Stromal cell of bone marrow (primary cell): Measurements from ENCODE around the gene POLR2H.
"Not testable (repeated sequence)": the region's sequence is repeated elsewhere in the genome, so short reads cannot be mapped to it uniquely, and the experiment has no call there.

Experiments used
- DNase-seq: peaks from one replicate; pipeline ENCODE4 v3.0.0-alpha.2; 2012; ENCODE audit warnings: low read depth

The POLR2H gene

GRCh38 chr3:184335661-184336546, 25.6 kb upstream of the POLR2H start:
- DNase-seq, result no peak

GRCh38 chr3:184336547-184337398, 24.7 kb upstream of the POLR2H start:
- no peak for DNase-seq

DNA sequence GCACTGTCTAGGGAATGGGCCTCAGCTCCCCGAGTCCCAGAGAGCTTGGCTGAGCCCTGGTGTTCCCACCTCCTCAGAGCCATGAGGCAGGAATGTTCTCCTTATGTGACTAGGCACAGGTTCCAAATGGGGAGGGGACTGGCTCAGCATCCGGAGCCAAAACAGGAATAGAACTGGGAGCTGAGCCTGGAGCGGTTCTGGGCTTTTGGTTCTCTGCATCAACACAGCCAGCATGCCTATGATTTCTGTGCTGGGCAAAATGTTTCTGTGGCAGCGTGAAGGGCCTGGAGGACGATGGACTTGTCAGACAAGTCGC, 24.2 kb upstream of the POLR2H start, which contains the start of gene FAM131A:
FAM131A (plus strand) TSS at position 202 of the 316 bp plus-strand sequence; CDS start at position 233, 31 bp downstream.
- DNase-seq, result no peak

DNA sequence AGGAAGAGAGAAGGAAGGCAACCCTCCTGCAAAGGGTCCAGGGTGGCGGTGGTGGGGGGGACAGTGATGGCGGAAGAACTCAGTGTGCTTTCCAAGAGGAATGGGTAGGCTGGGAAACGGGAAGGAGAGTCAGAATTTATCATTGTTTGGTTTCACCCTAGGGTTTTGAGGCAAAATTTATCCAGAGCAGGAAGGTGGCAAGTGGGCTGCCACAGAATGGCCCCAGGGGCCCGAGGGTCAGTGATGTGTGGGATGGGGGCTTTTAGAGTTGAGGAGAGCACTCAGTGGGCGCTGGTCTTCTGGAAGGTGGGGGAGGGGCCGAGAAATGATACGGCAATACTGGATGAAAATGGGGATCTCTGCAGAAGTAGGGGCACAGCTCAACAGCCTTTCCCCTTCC, 23.5 kb upstream of the POLR2H start:
- DNase-seq, result no peak

GRCh38 chr3:184338511-184338945, 23.0 kb upstream of the POLR2H start:
- no peak for DNase-seq

- DNase-seq, result no peak
These were observed 22.5 kb upstream of the POLR2H start for GRCh38 chr3:184339001-184339400.

DNA sequence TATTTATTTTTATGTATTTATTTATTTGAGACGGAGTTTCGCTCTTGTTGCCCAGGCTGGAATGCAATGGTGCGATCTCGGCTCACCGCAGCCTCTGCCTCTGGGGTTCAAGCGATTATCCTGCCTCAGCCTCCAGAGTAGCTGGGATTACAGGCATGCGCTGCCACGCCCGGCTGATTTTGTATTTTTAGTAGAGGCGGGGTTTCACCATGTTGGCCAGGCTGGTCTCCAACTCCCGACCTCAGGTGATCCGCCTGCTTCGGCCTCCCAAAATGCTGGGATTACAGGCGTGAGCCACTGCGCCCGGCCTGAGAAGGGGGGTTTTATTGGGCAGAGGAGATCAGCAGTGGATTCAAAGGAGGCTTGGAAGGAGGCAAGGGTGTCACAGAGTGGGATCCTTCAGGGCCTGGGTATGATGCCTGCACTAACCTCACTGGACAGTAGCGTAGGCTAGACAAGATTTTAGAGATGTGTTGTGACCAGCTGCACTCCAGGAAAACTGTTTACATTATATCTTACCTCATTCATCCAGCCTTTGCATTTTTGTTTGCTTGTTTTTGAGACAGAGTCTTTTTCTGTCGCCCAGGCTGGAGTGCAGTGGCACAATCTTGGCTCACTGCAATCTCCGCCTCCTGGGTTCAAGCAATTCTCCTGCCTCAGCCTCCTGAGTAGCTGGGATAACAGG, 21.9 kb upstream of the POLR2H start:
- not testable (repeated sequence) for DNase-seq

DNA sequence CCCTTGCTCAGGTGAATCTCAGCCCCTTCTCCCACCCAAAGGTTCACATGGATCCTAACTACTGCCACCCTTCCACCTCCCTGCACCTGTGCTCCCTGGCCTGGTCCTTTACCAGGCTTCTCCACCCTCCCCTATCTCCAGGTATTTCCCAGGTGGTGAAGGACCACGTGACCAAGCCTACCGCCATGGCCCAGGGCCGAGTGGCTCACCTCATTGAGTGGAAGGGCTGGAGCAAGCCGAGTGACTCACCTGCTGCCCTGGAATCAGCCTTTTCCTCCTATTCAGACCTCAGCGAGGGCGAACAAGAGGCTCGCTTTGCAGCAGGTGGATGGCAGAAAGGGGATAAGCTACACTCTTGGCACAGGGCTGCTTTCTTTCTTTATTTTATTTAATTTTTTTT, 19.6 kb upstream of the POLR2H start:
- no peak for DNase-seq

GRCh38 chr3:184343200-184343876, 18.2 kb upstream of the POLR2H start:
- no peak for DNase-seq

DNA sequence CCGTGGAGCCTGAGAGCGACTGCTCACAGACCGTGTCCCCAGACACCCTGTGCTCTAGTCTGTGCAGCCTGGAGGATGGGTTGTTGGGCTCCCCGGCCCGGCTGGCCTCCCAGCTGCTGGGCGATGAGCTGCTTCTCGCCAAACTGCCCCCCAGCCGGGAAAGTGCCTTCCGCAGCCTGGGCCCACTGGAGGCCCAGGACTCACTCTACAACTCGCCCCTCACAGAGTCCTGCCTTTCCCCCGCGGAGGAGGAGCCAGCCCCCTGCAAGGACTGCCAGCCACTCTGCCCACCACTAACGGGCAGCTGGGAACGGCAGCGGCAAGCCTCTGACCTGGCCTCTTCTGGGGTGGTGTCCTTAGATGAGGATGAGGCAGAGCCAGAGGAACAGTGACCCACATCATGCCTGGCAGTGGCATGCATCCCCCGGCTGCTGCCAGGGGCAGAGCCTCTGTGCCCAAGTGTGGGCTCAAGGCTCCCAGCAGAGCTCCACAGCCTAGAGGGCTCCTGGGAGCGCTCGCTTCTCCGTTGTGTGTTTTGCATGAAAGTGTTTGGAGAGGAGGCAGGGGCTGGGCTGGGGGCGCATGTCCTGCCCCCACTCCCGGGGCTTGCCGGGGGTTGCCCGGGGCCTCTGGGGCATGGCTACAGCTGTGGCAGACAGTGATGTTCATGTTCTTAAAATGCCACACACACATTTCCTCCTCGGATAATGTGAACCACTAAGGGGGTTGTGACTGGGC, 16.8 kb upstream of the POLR2H start:
- DNase-seq, result no peak

- DNase-seq, result peak; percentile 60
These were observed 16.0 kb upstream of the POLR2H start for GRCh38 chr3:184345317-184346144.

GRCh38 chr3:184346480-184347190, 14.9 kb upstream of the POLR2H start:
- no peak for DNase-seq

DNA sequence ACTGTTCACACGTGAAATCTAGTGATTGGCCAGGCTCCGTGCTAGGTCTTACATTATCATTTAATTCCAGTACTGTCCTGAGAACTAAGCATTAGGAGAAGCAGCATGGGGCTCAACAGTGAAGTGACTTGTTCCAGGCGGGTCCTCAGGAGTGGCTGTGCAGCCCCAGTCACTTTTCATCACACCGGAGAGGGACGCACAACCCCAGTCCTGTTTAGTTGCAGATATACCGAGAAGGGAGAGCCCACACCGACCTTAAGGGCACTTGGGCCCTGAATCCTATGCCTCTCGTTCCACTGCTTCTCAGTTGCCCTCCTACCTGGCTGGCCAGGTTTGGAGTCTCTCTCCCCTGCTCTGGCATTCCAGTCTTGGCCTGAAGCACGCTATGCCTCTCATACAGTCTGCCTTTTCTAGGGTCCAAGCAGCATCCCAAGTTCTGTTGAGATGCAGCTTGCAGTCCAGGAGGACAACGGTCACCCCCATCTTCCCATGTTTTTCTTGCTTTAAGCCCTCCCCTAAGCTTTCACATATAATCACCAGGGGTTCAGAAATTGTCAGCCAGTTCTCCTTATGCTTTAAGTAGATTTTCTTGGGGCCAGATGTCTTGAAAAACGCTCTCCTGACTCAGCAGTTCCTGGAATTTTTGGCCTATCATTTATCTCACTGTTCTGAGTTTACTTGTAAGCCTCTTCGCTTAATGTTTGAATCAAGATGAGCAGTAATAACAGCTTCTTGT, 14.0 kb upstream of the POLR2H start:
- DNase-seq, result no peak

- DNase-seq, result no peak
These were observed 13.5 kb upstream of the POLR2H start for GRCh38 chr3:184348057-184348382.

GRCh38 chr3:184349563-184350470, 11.7 kb upstream of the POLR2H start:
- DNase-seq, result no peak

DNA sequence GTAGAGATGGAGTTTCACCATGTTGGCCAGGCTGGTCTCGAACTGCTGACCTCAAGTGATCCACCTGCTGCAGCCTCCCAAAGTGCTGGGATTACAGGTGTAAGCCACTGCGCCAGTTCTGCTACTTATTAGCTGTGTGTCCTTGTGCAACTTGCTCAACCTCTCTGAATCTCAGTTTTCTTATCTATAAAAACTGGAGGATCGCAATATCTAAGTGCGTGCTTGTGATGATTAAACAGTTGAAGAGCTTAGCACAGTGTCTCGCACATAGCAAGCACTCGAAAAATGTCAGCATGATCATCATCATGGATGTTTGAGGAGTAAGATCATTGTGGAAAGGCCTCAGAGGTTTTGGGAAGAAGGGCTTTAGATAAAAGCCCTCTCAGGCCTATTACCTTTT, 10.9 kb upstream of the POLR2H start:
- DNase-seq, result no peak

- DNase-seq, result no peak
These were observed 9.9 kb upstream of the POLR2H start for GRCh38 chr3:184351511-184352148.
